SU-DHL-6 (cell line): ENCODE data around the gene ALX4.

Source experiments
- H2AFZ ChIP-seq: fragments of 200-600 bp; sonication (generic); 2 replicates; pipeline ENCODE4 v1.6.1; 2014; ENCODE audit warnings: low read depth, mild to moderate bottlenecking, moderate library complexity, mixed read lengths, antibody characterized with exemption, low read length; ENCODE audit not compliant: severe bottlenecking
- H3F3A ChIP-seq: fragments of 200-600 bp; shearing (Covaris generic); 2 replicates; pipeline ENCODE4 v1.6.0; 2016; ENCODE audit warnings: antibody characterized with exemption, mild to moderate bottlenecking; ENCODE audit not compliant: insufficient read depth
- H3K27ac ChIP-seq: fragments of 200-600 bp; sonication (generic); 2 replicates; pipeline ENCODE4 v1.5.1; 2016; ENCODE audit warnings: low read depth, mild to moderate bottlenecking, low read length, moderate library complexity, mixed read lengths
- H3K27me3 ChIP-seq: fragments of 200-600 bp; sonication (generic), shearing (Covaris generic); 2 replicates; pipeline ENCODE4 v1.6.0; 2014; ENCODE audit warnings: mild to moderate bottlenecking, low read length
- H3K36me3 ChIP-seq: fragments of 200-600 bp; sonication (generic); 2 replicates; pipeline ENCODE4 v1.6.1; 2014; ENCODE audit warnings: mild to moderate bottlenecking, low read length, mixed read lengths
- H3K4me2 ChIP-seq: fragments of 300-600, 200-600 bp; shearing (Covaris generic), sonication (generic); 2 replicates; pipeline ENCODE4 v1.6.0; 2014; ENCODE audit warnings: low read length, low read depth, mild to moderate bottlenecking; ENCODE audit not compliant: poor library complexity, severe bottlenecking
- H3K4me3 ChIP-seq: fragments of 200-600 bp; sonication (generic); 2 replicates; pipeline ENCODE4 v1.5.1; 2014; ENCODE audit warnings: antibody characterized with exemption, low read length, mild to moderate bottlenecking, mixed read lengths; ENCODE audit not compliant: insufficient read depth, poor library complexity, severe bottlenecking
- H3K79me2 ChIP-seq: fragments of 200-600 bp; sonication (generic); 2 replicates; pipeline ENCODE4 v1.6.1; 2014; ENCODE audit warnings: mild to moderate bottlenecking, low read length, moderate library complexity; ENCODE audit not compliant: insufficient read depth
- H3K9ac ChIP-seq: fragments of 200-600 bp; sonication (generic); 2 replicates; pipeline ENCODE4 v1.7.0; 2014; ENCODE audit warnings: mild to moderate bottlenecking, low read length
- H3K9me2 ChIP-seq: fragments of 200-600 bp; sonication (generic); replicated peaks from 2 replicates; pipeline ENCODE4 v1.6.1; 2014; ENCODE audit warnings: low read length; ENCODE audit not compliant: insufficient read depth
- H3K9me3 ChIP-seq: fragments of 200-600 bp; sonication (generic); 2 replicates; pipeline ENCODE4 v1.6.1; 2014; ENCODE audit warnings: low read length, mixed read lengths; ENCODE audit not compliant: insufficient read depth
- H4K20me1 ChIP-seq: fragments of 200-600 bp; sonication (generic); 2 replicates; pipeline ENCODE4 v1.6.1; 2014; ENCODE audit warnings: low read depth, mild to moderate bottlenecking, antibody characterized with exemption, low read length, moderate library complexity, mixed read lengths
- CTCF ChIP-seq: fragments of 200-600 bp; sonication (generic); IDR thresholded peaks from one replicate; pipeline ENCODE4 v1.5.1; 2017; ENCODE audit warnings: antibody characterized with exemption, mild to moderate bottlenecking, low read length, moderate library complexity; ENCODE audit not compliant: insufficient read depth, poor library complexity, severe bottlenecking
- EZH2phosphoT487 ChIP-seq: fragments of 200-600 bp; sonication (generic), shearing (Covaris generic); conservative IDR thresholded peaks from 2 replicates; pipeline ENCODE4 v1.6.1; 2018; ENCODE audit warnings: mild to moderate bottlenecking, antibody characterized with exemption, low read length, moderate library complexity, mixed read lengths

The ALX4 gene

DNA sequence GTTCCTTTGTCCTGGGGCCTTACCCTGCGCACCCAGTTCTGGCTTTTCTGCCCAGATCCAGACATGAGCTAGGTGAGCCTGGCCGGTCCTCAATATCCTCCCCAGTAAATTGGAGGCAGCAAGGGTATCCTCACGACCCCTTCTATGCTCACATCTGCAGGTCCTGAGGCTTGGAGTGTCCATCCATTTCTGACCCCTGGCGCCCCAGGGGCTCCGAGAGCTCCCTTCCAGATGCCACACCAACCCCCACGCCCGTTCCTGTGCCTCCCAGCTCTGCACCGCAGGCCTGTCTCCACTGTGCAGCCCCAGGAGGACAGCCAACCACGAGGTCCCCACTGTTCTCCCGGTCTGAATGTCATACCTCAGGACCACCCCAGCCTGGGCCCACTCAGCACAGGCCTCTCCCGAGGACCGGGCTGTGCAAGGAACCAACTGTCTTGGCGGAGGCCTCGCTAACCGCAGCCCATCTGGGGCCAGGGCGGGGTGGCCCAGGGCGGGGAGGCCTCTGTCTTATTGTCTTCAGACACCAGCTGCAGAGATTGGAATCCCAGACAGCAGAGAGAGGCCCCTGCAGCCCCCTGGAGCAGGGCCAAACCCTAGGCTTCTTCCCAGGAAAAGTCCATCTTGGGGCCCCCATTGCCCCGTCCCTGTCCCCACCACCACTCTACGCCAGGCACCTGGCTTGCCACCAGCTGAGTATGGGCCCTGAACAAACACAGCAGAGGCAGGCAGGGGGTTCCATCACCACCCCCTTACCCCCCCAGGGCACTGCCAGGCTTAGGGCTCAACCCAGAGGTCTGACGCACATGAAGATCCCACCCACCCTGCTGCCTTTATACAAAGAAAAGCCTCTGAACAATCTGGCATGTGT lies 39.3 kb downstream of the ALX4 start:
- no peak overlapping the region for H2AFZ ChIP-seq
- no peaks in the 10 kb centered on the region for H3K36me3 ChIP-seq
- no peak for TF ChIP-seq EZH2phosphoT487
- TF ChIP-seq CTCF, result no peak

GRCh38 chr11:44269369-44270351 lies 40.3 kb downstream of the ALX4 start:
- H3K4me3 ChIP-seq, result no peak overlapping the region
- H3K36me3 ChIP-seq, result no peaks in the 10 kb centered on the region
- no peaks in the 10 kb centered on the region for H3K27me3 ChIP-seq
- H3K9me2 ChIP-seq, result no peaks in the 10 kb centered on the region
- TF ChIP-seq EZH2phosphoT487 (no peak), CTCF (no peak)
- H3K79me2 ChIP-seq, result no peaks in the 10 kb centered on the region
- H3K9ac ChIP-seq, result no peak overlapping the region
- no peaks in the 10 kb centered on the region for H4K20me1 ChIP-seq
- no peak overlapping the region for H3K4me2 ChIP-seq
- no peaks in the 10 kb centered on the region for H3K9me3 ChIP-seq
- H2AFZ ChIP-seq, result no peak overlapping the region
- no peak overlapping the region for H3K27ac ChIP-seq
- H3F3A ChIP-seq, result no peaks in the 10 kb centered on the region

More for the DNA sequence above, 39.3 kb downstream of the ALX4 start:
- H3K27ac ChIP-seq, result no peak overlapping the region
- H3K9me2 ChIP-seq, result no peaks in the 10 kb centered on the region
- H3F3A ChIP-seq, result no peaks in the 10 kb centered on the region
- no peaks in the 10 kb centered on the region for H3K79me2 ChIP-seq
- no peak overlapping the region for H3K9ac ChIP-seq
- H3K9me3 ChIP-seq, result no peaks in the 10 kb centered on the region
- no peak overlapping the region for H3K4me3 ChIP-seq
- H3K27me3 ChIP-seq, result no peaks in the 10 kb centered on the region
- no peaks in the 10 kb centered on the region for H4K20me1 ChIP-seq
- no peak overlapping the region for H3K4me2 ChIP-seq

DNA sequence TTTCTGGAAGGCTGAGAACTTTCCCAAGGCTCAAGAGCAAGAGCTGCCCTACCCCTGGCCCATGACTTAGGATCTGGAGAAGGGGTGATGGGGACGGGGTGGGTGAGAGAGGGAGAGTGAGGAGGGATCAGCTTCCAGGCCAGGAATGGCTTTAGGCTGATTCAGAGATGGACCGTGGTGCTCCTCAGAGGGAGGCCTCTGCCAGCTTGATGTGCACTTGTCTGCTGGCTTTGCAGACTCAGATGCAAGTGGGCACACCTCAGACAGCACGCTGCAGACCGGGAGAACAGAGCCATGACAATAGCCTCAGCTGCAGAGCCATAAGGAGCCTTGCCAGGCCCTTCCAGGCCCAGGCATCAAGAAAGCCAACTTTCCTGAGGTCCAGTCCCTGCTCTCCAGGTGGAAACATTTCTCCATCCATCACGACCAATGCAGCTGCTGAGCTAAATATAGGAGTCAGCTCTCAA lies 41.3 kb downstream of the ALX4 start:
- no peaks in the 10 kb centered on the region for H3K27me3 ChIP-seq
- H4K20me1 ChIP-seq, result no peaks in the 10 kb centered on the region
- no peak overlapping the region for H2AFZ ChIP-seq
- no peak overlapping the region for H3K27ac ChIP-seq
- TF ChIP-seq CTCF, result no peak
- no peak for TF ChIP-seq EZH2phosphoT487
- H3K9ac ChIP-seq, result no peak overlapping the region
- H3K4me2 ChIP-seq, result no peak overlapping the region
- H3K9me2 ChIP-seq, result no peaks in the 10 kb centered on the region
- no peak overlapping the region for H3K4me3 ChIP-seq
- no peaks in the 10 kb centered on the region for H3K36me3 ChIP-seq
- H3K79me2 ChIP-seq, result no peaks in the 10 kb centered on the region
- no peaks in the 10 kb centered on the region for H3F3A ChIP-seq
- no peaks in the 10 kb centered on the region for H3K9me3 ChIP-seq
